H1 (cell line): ENCODE data around the gene CHRD. TPM values are rescaled to one million over a fixed set of nuclear protein-coding genes. Genes with fewer than 3 reads are reported as not detected.

Experiments used
- CTCF ChIA-PET: fragments of 300-600 bp; sonication (Branson Sonifier 250); formaldehyde crosslinking; loops from one replicate; lab custom pipeline; 2021; ENCODE audit not compliant: partially characterized antibody; lab: Charles Lee
- POLR2A ChIA-PET: fragments of 300-600 bp; sonication (Branson Sonifier 250); formaldehyde crosslinking; loops from one replicate; lab custom pipeline; 2021; ENCODE audit warnings: inconsistent platforms; ENCODE audit not compliant: partially characterized antibody; lab: Charles Lee
- DNase-seq, 2 experiments: peaks; one replicate each; pipeline versions ENCODE4 v3.0.0 to v3.0.0-alpha.2; 2010 to 2022; ENCODE audit warnings: low spot score in 2 of 2, low read depth in 1 of 2, mixed read lengths in 1 of 2
- FAIRE-seq: peaks from 2 replicates; lab custom pipeline; 2011; peaks lifted over from hg19 to GRCh38; lab: Jason Lieb, UNC
- H2AFZ ChIP-seq: 2 replicates; pipeline ENCODE4 v1.8.1; 2012; ENCODE audit warnings: low read length, inconsistent platforms
- H2AK5ac ChIP-seq: 2 replicates; pipeline ENCODE4 v1.6.1; 2013; ENCODE audit warnings: low read depth, low read length
- H2BK120ac ChIP-seq: replicated peaks from 2 replicates; pipeline ENCODE3; 2013; ENCODE audit warnings: low read depth, low read length, inconsistent platforms
- H2BK12ac ChIP-seq: 2 replicates; pipeline ENCODE4 v1.6.1; 2013; ENCODE audit warnings: low read depth, low read length
- H2BK15ac ChIP-seq: 2 replicates; pipeline ENCODE4 v1.6.1; 2013; ENCODE audit warnings: low read length
- H2BK20ac ChIP-seq: 2 replicates; pipeline ENCODE4 v1.6.1; 2013; ENCODE audit warnings: low read length
- H2BK5ac ChIP-seq: 2 replicates; pipeline ENCODE4 v1.6.1; 2013; ENCODE audit warnings: low read depth, low read length
- H3K14ac ChIP-seq: 2 replicates; pipeline ENCODE4 v1.6.1; 2013; ENCODE audit warnings: inconsistent platforms; ENCODE audit not compliant: insufficient read length
- H3K18ac ChIP-seq: 2 replicates; pipeline ENCODE4 v1.6.1; 2013; ENCODE audit warnings: low read length; ENCODE audit errors: extremely low read depth
- H3K23ac ChIP-seq: 2 replicates; pipeline ENCODE4 v1.6.1; 2013; ENCODE audit warnings: inconsistent platforms; ENCODE audit not compliant: insufficient read length
- H3K23me2 ChIP-seq: 2 replicates; pipeline ENCODE4 v1.6.1; 2013; ENCODE audit warnings: low read depth, low read length
- H3K27ac ChIP-seq: 2 replicates; pipeline ENCODE4 v1.6.1; 2011; ENCODE audit warnings: low read depth, low read length, inconsistent platforms
- H3K27me3 ChIP-seq, 4 experiments: replicated peaks in 1 of 4; 1 replicate in 1 of 4; 2 replicates in 3 of 4; pipeline versions ENCODE4 v1.6.1 to v1.8.1; 2011 to 2013; ENCODE audit warnings: low read length in 3 of 4, mild to moderate bottlenecking in 3 of 4, inconsistent platforms in 2 of 4, mixed read lengths in 2 of 4, moderate library complexity in 1 of 4; ENCODE audit not compliant: control insufficient read depth in 3 of 4, insufficient read depth in 3 of 4; ENCODE audit errors: extremely low read depth in 1 of 4
- H3K36me3 ChIP-seq, 4 experiments: 2 replicates each; pipeline versions ENCODE4 v1.6.1 to v1.8.1; 2011 to 2013; ENCODE audit warnings: mild to moderate bottlenecking in 4 of 4, low read length in 3 of 4, moderate library complexity in 2 of 4, control low read depth in 1 of 4, inconsistent platforms in 1 of 4; ENCODE audit not compliant: insufficient read depth in 4 of 4, control insufficient read depth in 2 of 4
- H3K4ac ChIP-seq: replicated peaks from 2 replicates; pipeline ENCODE3; 2013; ENCODE audit warnings: low read length, low read depth, mixed read lengths, inconsistent platforms; ENCODE audit not compliant: insufficient read length
- H3K4me1 ChIP-seq, 4 experiments: replicated peaks in 1 of 4; 1 replicate in 1 of 4; 2 replicates in 3 of 4; pipeline versions ENCODE4 v1.6.1 to v1.8.1; 2011 to 2013; ENCODE audit warnings: low read length in 3 of 4, inconsistent platforms in 2 of 4, mixed read lengths in 1 of 4; ENCODE audit not compliant: insufficient read depth in 4 of 4, control insufficient read depth in 3 of 4
- H3K4me2 ChIP-seq, 2 experiments: 2 replicates each; pipeline versions ENCODE4 v1.6.1 to v1.8.1; 2011 to 2013; ENCODE audit warnings: low read depth in 2 of 2, low read length in 2 of 2, control low read depth in 1 of 2, inconsistent platforms in 1 of 2, mild to moderate bottlenecking in 1 of 2; ENCODE audit not compliant: insufficient read depth in 1 of 2
- H3K4me3 ChIP-seq, 4 experiments: fragments of 200-600, 300-600 bp in 1 of 4; sonication (generic), shearing (Covaris generic), sonication (Bioruptor Twin) in 1 of 4; 2 replicates each; pipeline versions ENCODE4 v1.5.1 to v1.8.1; 2011 to 2016; ENCODE audit warnings: low read length in 4 of 4, low read depth in 3 of 4, control low read depth in 2 of 4, inconsistent platforms in 2 of 4, mild to moderate bottlenecking in 2 of 4, mixed read lengths in 1 of 4, moderate library complexity in 1 of 4; ENCODE audit not compliant: insufficient read depth in 2 of 4; ENCODE audit errors: extremely low read depth in 1 of 4
- H3K56ac ChIP-seq: replicated peaks from 2 replicates; pipeline ENCODE3; 2013; ENCODE audit warnings: low read depth, mild to moderate bottlenecking, mixed read lengths, low read length, inconsistent platforms; ENCODE audit not compliant: insufficient read length
- H3K79me1 ChIP-seq: 2 replicates; pipeline ENCODE4 v1.6.1; 2013; ENCODE audit warnings: low read depth, low read length, control low read depth
- H3K79me2 ChIP-seq, 2 experiments: 2 replicates each; pipeline versions ENCODE4 v1.6.1 to v1.8.1; 2012 to 2013; ENCODE audit warnings: low read length in 2 of 2, mild to moderate bottlenecking in 2 of 2, inconsistent platforms in 1 of 2; ENCODE audit not compliant: insufficient read depth in 2 of 2, control insufficient read depth in 1 of 2
- H3K9ac ChIP-seq, 4 experiments: replicated peaks in 1 of 4; 1 replicate in 1 of 4; 2 replicates in 3 of 4; pipeline versions ENCODE4 v1.6.1 to v1.8.1; 2011 to 2013; ENCODE audit warnings: low read depth in 3 of 4, low read length in 3 of 4, control low read depth in 2 of 4, mild to moderate bottlenecking in 2 of 4, moderate library complexity in 2 of 4, inconsistent platforms in 1 of 4; ENCODE audit errors: extremely low read depth in 1 of 4
- H3K9me3 ChIP-seq, 2 experiments: 2 replicates each; pipeline versions ENCODE4 v1.6.1 to v1.8.1; 2012 to 2013; ENCODE audit warnings: mild to moderate bottlenecking in 2 of 2, moderate library complexity in 2 of 2, control low read depth in 1 of 2, inconsistent platforms in 1 of 2, low read depth in 1 of 2, low read length in 1 of 2, mixed read lengths in 1 of 2; ENCODE audit not compliant: insufficient read depth in 2 of 2
- H4K20me1 ChIP-seq, 2 experiments: replicated peaks in 1 of 2; 2 replicates each; pipeline versions ENCODE3 to v1.8.1; 2011 to 2013; ENCODE audit warnings: inconsistent platforms in 2 of 2, low read length in 2 of 2, mild to moderate bottlenecking in 1 of 2; ENCODE audit not compliant: insufficient read depth in 2 of 2, control insufficient read depth in 1 of 2
- H4K5ac ChIP-seq: 2 replicates; pipeline ENCODE4 v1.6.1; 2013; ENCODE audit warnings: low read length, low read depth, mixed read lengths, inconsistent platforms; ENCODE audit not compliant: insufficient read length
- H4K8ac ChIP-seq: 2 replicates; pipeline ENCODE4 v1.8.0; 2013; ENCODE audit warnings: mild to moderate bottlenecking, moderate library complexity, low read length, inconsistent platforms; ENCODE audit not compliant: insufficient read depth; ENCODE audit errors: extremely low read depth
- H4K91ac ChIP-seq: replicated peaks from 2 replicates; pipeline ENCODE3; 2013; ENCODE audit warnings: low read length, mixed read lengths, inconsistent platforms; ENCODE audit not compliant: insufficient read length
- CHD2 ChIP-seq: IDR thresholded peaks from 2 replicates; pipeline ENCODE4 v1.6.1; 2012; ENCODE audit warnings: low read length, improper control_type of control experiment
- E2F6 ChIP-seq: IDR thresholded peaks from 2 replicates; pipeline ENCODE4 v1.6.1; 2012; ENCODE audit warnings: inconsistent platforms
- KDM4A ChIP-seq: IDR thresholded peaks from one replicate; pipeline ENCODE4 v1.7.1; 2012; ENCODE audit warnings: low read depth, mild to moderate bottlenecking, moderate library complexity, low read length, inconsistent platforms; ENCODE audit not compliant: severe bottlenecking
- NRF1 ChIP-seq: IDR thresholded peaks from 2 replicates; pipeline ENCODE4 v1.6.1; 2011; ENCODE audit warnings: mild to moderate bottlenecking, low read depth, low read length, improper control_type of control experiment
- POLR2AphosphoS5 ChIP-seq: IDR thresholded peaks from 2 replicates; pipeline ENCODE4 v1.6.1; 2011; ENCODE audit warnings: low read depth, low read length
- RBBP5 ChIP-seq: IDR thresholded peaks from 2 replicates; pipeline ENCODE4 v1.7.1; 2012; ENCODE audit warnings: low read depth, mild to moderate bottlenecking, inconsistent platforms, low read length, moderate library complexity, borderline replicate concordance
- SIN3A ChIP-seq, 2 experiments: IDR thresholded peaks in 1 of 2; conservative IDR thresholded peaks in 1 of 2; 2 replicates each; pipeline ENCODE4 v1.6.1; 2011 to 2012; ENCODE audit warnings: low read length in 2 of 2, improper control_type of control experiment in 1 of 2, low read depth in 1 of 2, mild to moderate bottlenecking in 1 of 2
- TAF7 ChIP-seq: optimal IDR thresholded peaks from 2 replicates; pipeline ENCODE3; 2011; ENCODE audit warnings: low read depth, mild to moderate bottlenecking, inconsistent platforms, low read length, moderate library complexity, borderline replicate concordance
- WGBS, 2 experiments: shearing (Covaris generic) in 1 of 2; methylation state at CpG; one replicate each; pipeline versions ENCODE4 v1.1.6 to v1.1.7; 2013 to 2015; ENCODE audit warnings: low lambda C conversion rate in 2 of 2, mixed read lengths in 2 of 2, inconsistent platforms in 1 of 2, low coverage in 1 of 2, missing lambda C conversion rate in 1 of 2; ENCODE audit not compliant: insufficient replicate concordance in 2 of 2, insufficient coverage in 1 of 2, insufficient read length in 1 of 2; ENCODE audit errors: extremely low coverage in 1 of 2, missing lambda C conversion rate in 1 of 2; 5-methylcytosine and 5-hydroxymethylcytosine counted together
- polyA plus RNA-seq, 7 experiments: library from polyadenylated mRNA; depleted of rRNA in 3 of 7; stranded (reverse) in 5 of 7; unstranded in 2 of 7; fragments of >200 nt in 5 of 7; fragments of 200-250 nt in 2 of 7; gene quantifications; 1 replicate in 5 of 7; 2 replicates in 1 of 7; 4 replicates in 1 of 7; pipeline versions ENCODE4 v1.2.1 to v1.2.3, GENCODE V29; 2011 to 2013; ENCODE audit warnings: missing spikeins in 2 of 7, mixed read lengths in 2 of 7
- total RNA-seq: library from RNA; stranded (reverse); fragmentation: NEBNext Ultra II Directional; extraction: Animal tissue kit (Norgen Biotek cat#: 25700); gene quantifications from 2 replicates; pipeline ENCODE4 v1.2.1, GENCODE V29; 2021

CHRD gene
- total and polyA plus RNA-seq, 2 of the 8 experiments (the other 6 are each of a cell fraction or from before 2014, with no cell fraction given) = 0.62 to 0.86 TPM

- CTCF ChIA-PET = interaction anchor here (0.6 to 3.6 kb wide), 11 partner anchors 9 to 1367 kb away, joined by 3 to 16 read pairs (median 5); no protein-coding TSS in a partner anchor
- H3K4me3 ChIP-seq = peak overlapping the region in 3 of 4 experiments; percentile 12 to 50 (median 32); a peak in 4 of 8 replicates
- H3K79me2 ChIP-seq = peaks cover 0 to 2% of the 10 kb centered on the region in 2 experiments; a peak in 1 of 4 replicates
- WGBS, 2 experiments = 58% methylated on average over 8 of the region's 8 CpGs; no CpG with 5 or more reads in 1 of the 2 experiments
- H3K23me2 ChIP-seq = peaks cover 14% of the 10 kb centered on the region
- POLR2A ChIA-PET = interaction anchor here (0.8 to 3.6 kb wide), 12 partner anchors 9 to 156 kb away, joined by 3 to 30 read pairs (median 4); partner anchors contain the start of gene EIF4G1
- no peak overlapping the region for H2BK20ac ChIP-seq
- peaks cover 9% of the 10 kb centered on the region for H3K79me1 ChIP-seq
- H4K5ac ChIP-seq = no peak overlapping the region
- peak overlapping the region in 2 of 4 experiments; percentile 34 to 53; a peak in 3 of 7 replicates for H3K9ac ChIP-seq
- no peaks in the 10 kb centered on the region for H3K27me3 ChIP-seq
- H3K18ac ChIP-seq = no peak overlapping the region
- peaks cover 5 to 27% (median 18%) of the 10 kb centered on the region in 4 experiments for H3K4me1 ChIP-seq
- H2BK120ac ChIP-seq = no peak overlapping the region
- H4K20me1 ChIP-seq = peaks cover 13 to 28% of the 10 kb centered on the region in 2 experiments
- TF ChIP-seq TAF7 (no peak), POLR2AphosphoS5 (no peak), KDM4A (no peak), SIN3A (conservative IDR thresholded peaks at IDR 0.05 in 1 of 2, IDR thresholded peaks at IDR 0.05 in 1 of 2; ENCODE audit: low read depth in 1 of 2, low read length in 2 of 2) (no peak), RBBP5 (no peak), E2F6 (no peak), CHD2 (no peak), NRF1 (no peak)
- H3K4ac ChIP-seq = no peak overlapping the region
- H3K14ac ChIP-seq = no peak overlapping the region
- H3K4me2 ChIP-seq = peak overlapping the region; percentile 72 to 98
- H2AFZ ChIP-seq = no peak overlapping the region
- FAIRE-seq (no peak), DNase-seq (no peak)
- H3K27ac ChIP-seq = no peak overlapping the region
- no peak overlapping the region for H2AK5ac ChIP-seq
- no peak overlapping the region for H3K56ac ChIP-seq
- H2BK12ac ChIP-seq = no peak overlapping the region
- H2BK15ac ChIP-seq = no peak overlapping the region
- peaks cover 4 to 17% (median 11%) of the 10 kb centered on the region in 4 experiments; a peak in 7 of 8 replicates for H3K36me3 ChIP-seq
- H4K8ac ChIP-seq = peak overlapping the region; percentile 81; the same call in 1 of the 2 replicates
- H2BK5ac ChIP-seq = no peak overlapping the region
- H3K23ac ChIP-seq = no peak overlapping the region
- H3K9me3 ChIP-seq = no peaks in the 10 kb centered on the region
- H4K91ac ChIP-seq = no peak overlapping the region
Observed at GRCh38 chr3:184339001-184339400, 40.9 kb upstream of the CHRD start.
